Sigmoid colon (tissue), 7 donors: ENCODE results near the gene SLC35B2. TPM values are rescaled to one million over a fixed set of nuclear protein-coding genes. Genes with fewer than 3 reads are reported as not detected.
A peak's percentile ranks its signal among the peaks of the same experiment; 100 is the strongest.
"Not testable (repeated sequence)": the region's sequence is repeated elsewhere in the genome, so short reads cannot be mapped to it uniquely, and the experiment has no call there.

Source experiments
- DNase-seq: peaks from one replicate; pipeline ENCODE4 v3.0.0-alpha.2; 2019
- H3K27ac ChIP-seq, 4 donors: fragments of 200-600 bp; sonication (generic); one replicate each; pipeline ENCODE4 v1.5.1; 2016 to 2019; ENCODE audit warnings: mild to moderate bottlenecking in 1 of 4
- H3K27me3 ChIP-seq, 3 donors: fragments of 200-600 bp; sonication (generic); one replicate each; pipeline ENCODE4 v1.5.1; 2019; ENCODE audit warnings: mild to moderate bottlenecking in 1 of 3
- H3K36me3 ChIP-seq, 4 donors: fragments of 200-600 bp; sonication (generic); one replicate each; pipeline ENCODE4 v1.5.1; 2016 to 2019
- H3K4me1 ChIP-seq, 4 donors: fragments of 200-600 bp; sonication (generic); one replicate each; pipeline ENCODE4 v1.5.1; 2017 to 2019
- H3K4me3 ChIP-seq, 4 donors: fragments of 200-600 bp; sonication (generic); one replicate each; pipeline ENCODE4 v1.5.1; 2017 to 2019; ENCODE audit warnings: mild to moderate bottlenecking in 2 of 4, moderate library complexity in 1 of 4
- H3K9me3 ChIP-seq, 4 donors: fragments of 200-600 bp in 3 of 4; sonication (generic) in 3 of 4; one replicate each; pipeline versions ENCODE4 v1.5.1 to v1.6.1; 2013 to 2019
- CTCF ChIP-seq, 4 experiments: fragments of 450-650 bp in 3 of 4; fragments of 200-600 bp in 1 of 4; IDR thresholded peaks; one replicate each; pipeline ENCODE4 v1.5.1; 2016 to 2019; ENCODE audit warnings: antibody characterized with exemption in 4 of 4, mild to moderate bottlenecking in 3 of 4, moderate library complexity in 2 of 4
- EP300 ChIP-seq, 4 donors: sonication (generic); formaldehyde crosslinking; IDR thresholded peaks; one replicate each; pipeline ENCODE4 v1.6.1; 2017; ENCODE audit warnings: antibody characterized with exemption in 4 of 4
- POLR2A ChIP-seq, 2 donors: fragments of 450-650 bp; IDR thresholded peaks; one replicate each; pipeline ENCODE4 v1.6.1; 2016; ENCODE audit warnings: antibody characterized with exemption in 2 of 2, mild to moderate bottlenecking in 2 of 2, moderate library complexity in 2 of 2
- POLR2AphosphoS5 ChIP-seq, 4 donors: sonication (generic); formaldehyde crosslinking; IDR thresholded peaks; one replicate each; pipeline ENCODE4 v1.6.1; 2017; ENCODE audit warnings: antibody characterized with exemption in 4 of 4
- WGBS, 2 donors: extraction: QIAGEN DNeasy Blood & Tissue Kit; methylation state at CpG; one replicate each; pipeline ENCODE4 v1.1.7; 2013; 5-methylcytosine and 5-hydroxymethylcytosine counted together
- intact Hi-C: fragments of 100-400 bp; cut with DNase I; formaldehyde crosslinking; loops from one replicate; pipeline ENCODE4 v1.15.1; 2023
- polyA plus RNA-seq, 3 donors: library from polyadenylated mRNA; stranded (reverse); fragments of 200-250 nt; gene quantifications; one replicate each; pipeline ENCODE4 v1.2.3, GENCODE V29; 2013
- total RNA-seq, 4 donors: library from RNA; depleted of rRNA; stranded (reverse); fragments of >200 nt; gene quantifications; one replicate each; pipeline ENCODE4 v1.1.0, GENCODE V29; 2016
- donor health status: healthy with polysubstance abuse.
- donor health status: Bipolar disorder and iron deficiency.
- donor health status: healthy.

The SLC35B2 gene
- total and polyA plus RNA-seq, 7 donors = 7.2 to 36.9 (median 25.7) TPM

GRCh38 chr6:44234101-44235025 lies 23.0 kb downstream of the SLC35B2 start:
- Histone ChIP-seq H3K27me3 (no peaks in the 10 kb centered on the region), H3K4me3 (no peak overlapping the region), H3K27ac (peak overlapping the region; percentile 94 to 98 (median 97)), H3K9me3 (no peaks in the 10 kb centered on the region), H3K36me3 (peaks cover 24 to 40% (median 32%) of the 10 kb centered on the region in 4 donors), H3K4me1 (peaks cover 0 to 88% (median 85%) of the 10 kb centered on the region in 4 donors)
- peak; percentile 98 for DNase-seq
- WGBS, 2 donors = 42 to 56% methylated on average over 5 of the region's 5 CpGs
- intact Hi-C loops = loop anchor here (1.0 to 10.0 kb wide), 4 partner anchors 12 to 140 kb away; no protein-coding TSS in a partner anchor
- TF ChIP-seq POLR2A (IDR thresholded peaks at IDR 0.05) (no peak), CTCF (IDR thresholded peaks at IDR 0.05) (peak; percentile 72 to 81 (median 78)), EP300 (IDR thresholded peaks at IDR 0.05) (peak in 2 of 4 donors; percentile 39 to 72), POLR2AphosphoS5 (IDR thresholded peaks at IDR 0.05) (peak; percentile 83 to 93 (median 90))

DNA sequence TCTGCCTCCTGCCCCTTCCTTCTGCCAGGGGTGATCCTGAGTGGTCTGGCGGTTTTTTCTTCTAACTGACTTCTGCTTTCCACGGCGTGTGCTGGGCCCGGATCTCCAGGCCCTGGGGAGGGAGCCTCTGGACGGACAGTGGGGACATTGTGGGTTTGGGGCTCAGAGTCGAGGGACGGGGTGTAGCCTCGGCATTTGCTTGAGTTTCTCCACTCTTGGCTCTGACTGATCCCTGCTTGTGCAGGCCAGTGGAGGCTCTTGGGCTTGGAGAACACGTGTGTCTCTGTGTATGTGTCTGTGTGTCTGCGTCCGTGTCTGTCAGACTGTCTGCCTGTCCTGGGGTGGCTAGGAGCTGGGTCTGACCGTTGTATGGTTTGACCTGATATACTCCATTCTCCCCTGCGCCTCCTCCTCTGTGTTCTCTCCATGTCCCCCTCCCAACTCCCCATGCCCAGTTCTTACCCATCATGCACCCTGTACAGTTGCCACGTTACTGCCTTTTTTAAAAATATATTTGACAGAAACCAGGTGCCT lies 23.7 kb downstream of the SLC35B2 start:
- Histone ChIP-seq H3K27ac (peak overlapping the region; percentile 94 to 98 (median 97)), H3K4me1 (peaks cover 0 to 95% (median 92%) of the 10 kb centered on the region in 4 donors), H3K36me3 (peaks cover 24 to 42% (median 35%) of the 10 kb centered on the region in 4 donors)

DNA sequence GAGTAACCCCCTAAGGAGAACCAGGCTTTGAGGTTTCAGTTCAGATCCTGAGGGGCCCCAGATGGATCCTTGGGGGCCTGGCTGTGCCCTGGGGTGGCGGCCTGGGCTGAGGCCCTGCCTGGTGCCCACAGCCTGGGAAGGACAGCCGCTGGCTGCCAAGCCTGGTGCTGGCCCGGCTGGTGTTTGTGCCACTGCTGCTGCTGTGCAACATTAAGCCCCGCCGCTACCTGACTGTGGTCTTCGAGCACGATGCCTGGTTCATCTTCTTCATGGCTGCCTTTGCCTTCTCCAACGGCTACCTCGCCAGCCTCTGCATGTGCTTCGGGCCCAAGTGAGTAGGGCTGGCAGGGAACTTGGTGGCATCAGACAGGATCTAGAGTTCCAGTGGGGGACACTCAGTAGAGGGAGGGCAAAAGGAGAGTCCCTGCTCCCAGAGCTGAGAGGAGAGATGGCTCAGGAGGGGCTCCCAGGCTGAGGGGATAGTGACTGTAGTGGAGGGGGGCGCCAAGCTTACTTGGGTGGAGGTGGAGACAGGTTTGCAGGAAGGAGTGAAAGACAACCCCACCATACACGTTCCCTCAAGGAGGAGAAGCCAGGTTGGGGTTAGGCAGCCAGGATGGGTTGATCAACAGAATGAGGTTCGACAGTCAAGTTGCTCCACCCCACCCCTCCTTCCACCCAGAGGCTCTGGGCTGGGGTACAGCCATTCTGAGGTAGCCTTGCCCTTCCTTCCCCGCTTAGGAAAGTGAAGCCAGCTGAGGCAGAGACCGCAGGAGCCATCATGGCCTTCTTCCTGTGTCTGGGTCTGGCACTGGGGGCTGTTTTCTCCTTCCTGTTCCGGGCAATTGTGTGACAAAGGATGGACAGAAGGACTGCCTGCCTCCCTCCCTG lies 24.4 kb downstream of the SLC35B2 start:
- H3K4me3 ChIP-seq = no peak overlapping the region
- H3K9me3 ChIP-seq = no peaks in the 10 kb centered on the region
- no peak for DNase-seq
- intact Hi-C loops = loop anchor here (10.0 kb wide), 1 partner anchor 138 kb away; no protein-coding TSS in a partner anchor
- no peak for TF ChIP-seq POLR2A (IDR thresholded peaks at IDR 0.05)
- no peak for TF ChIP-seq EP300 (IDR thresholded peaks at IDR 0.05)
- TF ChIP-seq POLR2AphosphoS5 (IDR thresholded peaks at IDR 0.05) = no peak
- TF ChIP-seq CTCF (IDR thresholded peaks at IDR 0.05) = no peak
- H3K27me3 ChIP-seq = no peaks in the 10 kb centered on the region
- WGBS, 2 donors = 84 to 93% methylated on average over 16 of the region's 16 CpGs
- H3K4me1 ChIP-seq = peaks cover 0 to 97% (median 94%) of the 10 kb centered on the region in 4 donors
- H3K36me3 ChIP-seq = peaks cover 24 to 42% (median 35%) of the 10 kb centered on the region in 4 donors
- peak overlapping the region; percentile 94 to 98 (median 97) for H3K27ac ChIP-seq

More for the DNA sequence above, 23.7 kb downstream of the SLC35B2 start:
- intact Hi-C loops = loop anchor here (1.0 to 10.0 kb wide), 4 partner anchors 12 to 139 kb away; no protein-coding TSS in a partner anchor
- H3K27me3 ChIP-seq = no peaks in the 10 kb centered on the region
- 72 to 88% methylated on average over 14 of the region's 14 CpGs for WGBS, 2 donors
- no peak for TF ChIP-seq CTCF (IDR thresholded peaks at IDR 0.05)
- no peak for TF ChIP-seq POLR2AphosphoS5 (IDR thresholded peaks at IDR 0.05)
- TF ChIP-seq EP300 (IDR thresholded peaks at IDR 0.05) = no peak
- TF ChIP-seq POLR2A (IDR thresholded peaks at IDR 0.05) = no peak
- no peak overlapping the region for H3K4me3 ChIP-seq
- no peaks in the 10 kb centered on the region for H3K9me3 ChIP-seq
- no peak for DNase-seq

DNA sequence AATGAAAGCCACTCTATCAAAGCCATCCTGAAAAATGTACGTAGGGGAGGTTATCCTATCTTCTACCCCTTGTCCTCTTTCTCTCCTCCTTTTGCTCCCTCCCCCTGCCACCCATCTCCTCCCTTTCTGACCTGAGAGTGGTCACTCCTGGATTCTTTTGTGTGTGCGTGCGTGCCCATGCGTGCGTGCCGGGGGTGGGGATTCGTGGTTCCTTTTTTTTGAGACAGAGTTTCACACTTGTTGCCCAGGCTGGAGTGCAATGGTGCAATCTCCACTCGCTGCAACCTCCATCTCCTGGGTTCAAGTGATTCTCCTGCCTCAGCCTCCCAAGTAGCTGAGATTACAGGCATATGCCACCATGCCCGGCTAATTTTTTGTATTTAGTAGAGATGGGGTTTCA lies 25.9 kb downstream of the SLC35B2 start:
- peaks cover 0 to 100% (median 97%) of the 10 kb centered on the region in 4 donors for H3K4me1 ChIP-seq
- not testable (repeated sequence) for H3K9me3 ChIP-seq, DNase-seq, H3K27me3 ChIP-seq, H3K4me3 ChIP-seq
- 92 to 93% methylated on average over 9 of the region's 9 CpGs for WGBS, 2 donors
- peak overlapping the region; percentile 94 to 98 (median 97) for H3K27ac ChIP-seq
- intact Hi-C loops = loop anchor here (10.0 kb wide), 1 partner anchor 137 kb away; no protein-coding TSS in a partner anchor
- H3K36me3 ChIP-seq = peaks cover 24 to 42% (median 35%) of the 10 kb centered on the region in 4 donors
